Fibroblast of skin of left quadriceps (primary cell): Measurements from ENCODE around the gene TNS2.
A peak's percentile ranks its signal among the peaks of the same experiment; 100 is the strongest.

ENCODE experiments used
- DNase-seq, 2 experiments: peaks; one replicate each; pipeline ENCODE4 v3.0.0-alpha.2; 2013; ENCODE audit warnings: low read depth in 2 of 2

TNS2 gene

GRCh38 chr12:53056296-53056695, 6.4 kb downstream of the TNS2 start:
- DNase-seq = no peak

- no peak for DNase-seq
Observed at GRCh38 chr12:53056901-53057300, 7.0 kb downstream of the TNS2 start.

DNA sequence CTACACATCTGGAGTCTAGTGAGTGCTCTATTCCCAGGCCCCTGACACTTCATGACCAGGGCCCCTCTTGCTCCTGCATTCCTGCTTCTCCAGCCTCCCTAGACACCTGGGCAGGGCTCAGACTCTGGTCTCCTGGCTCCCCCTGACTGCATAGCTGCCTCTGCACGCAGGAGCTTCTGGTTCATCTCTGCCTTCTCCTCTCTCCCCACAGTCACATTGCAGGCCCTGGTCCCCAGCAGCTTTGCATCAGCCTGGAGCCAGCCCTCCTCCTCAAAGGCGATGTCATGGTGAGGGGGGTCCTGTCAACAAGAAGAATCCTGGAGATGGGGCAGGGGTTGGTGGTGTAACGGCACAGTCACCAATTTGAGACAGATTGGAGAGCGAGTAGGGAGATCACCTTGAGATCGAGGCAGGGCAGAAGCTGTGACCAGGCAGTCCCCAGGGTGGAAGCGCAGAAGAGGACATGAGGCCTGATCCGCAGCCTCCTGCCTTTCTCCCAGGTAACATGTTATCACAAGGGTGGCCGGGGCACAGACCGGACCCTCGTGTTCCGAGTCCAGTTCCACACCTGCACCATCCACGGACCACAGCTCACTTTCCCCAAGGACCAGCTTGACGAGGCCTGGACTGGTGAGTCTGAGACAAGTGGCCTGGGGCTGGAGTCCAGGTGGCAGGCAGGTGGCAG, 8.1 kb downstream of the TNS2 start:
- DNase-seq = no peak

DNA sequence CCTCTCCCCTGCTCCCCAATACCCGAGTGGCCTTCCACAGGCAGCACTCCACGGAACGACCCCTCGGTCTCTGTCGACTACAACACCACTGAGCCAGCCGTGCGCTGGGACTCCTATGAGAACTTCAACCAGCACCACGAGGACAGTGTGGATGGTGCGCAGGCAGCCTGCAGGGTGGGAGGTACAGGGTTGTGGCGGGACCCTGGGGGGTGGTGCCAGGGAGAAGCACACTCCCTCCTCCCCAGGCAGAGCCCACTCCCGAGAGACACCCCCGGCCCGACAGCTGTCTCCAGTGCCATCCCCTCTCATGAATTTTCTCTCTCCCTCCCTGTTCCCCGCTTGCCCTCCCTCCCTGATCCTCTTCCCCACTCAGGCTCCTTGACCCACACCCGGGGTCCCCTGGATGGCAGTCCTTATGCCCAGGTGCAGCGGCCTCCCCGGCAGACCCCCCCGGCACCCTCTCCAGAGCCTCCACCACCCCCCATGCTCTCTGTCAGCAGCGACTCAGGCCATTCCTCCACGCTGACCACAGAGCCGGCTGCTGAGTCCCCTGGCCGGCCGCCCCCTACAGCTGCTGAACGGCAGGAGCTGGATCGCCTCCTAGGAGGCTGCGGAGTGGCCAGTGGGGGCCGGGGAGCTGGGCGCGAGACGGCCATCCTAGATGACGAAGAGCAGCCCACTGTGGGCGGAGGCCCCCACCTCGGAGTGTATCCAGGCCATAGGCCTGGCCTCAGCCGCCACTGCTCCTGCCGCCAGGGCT, 9.0 kb downstream of the TNS2 start:
- no peak for DNase-seq

DNA sequence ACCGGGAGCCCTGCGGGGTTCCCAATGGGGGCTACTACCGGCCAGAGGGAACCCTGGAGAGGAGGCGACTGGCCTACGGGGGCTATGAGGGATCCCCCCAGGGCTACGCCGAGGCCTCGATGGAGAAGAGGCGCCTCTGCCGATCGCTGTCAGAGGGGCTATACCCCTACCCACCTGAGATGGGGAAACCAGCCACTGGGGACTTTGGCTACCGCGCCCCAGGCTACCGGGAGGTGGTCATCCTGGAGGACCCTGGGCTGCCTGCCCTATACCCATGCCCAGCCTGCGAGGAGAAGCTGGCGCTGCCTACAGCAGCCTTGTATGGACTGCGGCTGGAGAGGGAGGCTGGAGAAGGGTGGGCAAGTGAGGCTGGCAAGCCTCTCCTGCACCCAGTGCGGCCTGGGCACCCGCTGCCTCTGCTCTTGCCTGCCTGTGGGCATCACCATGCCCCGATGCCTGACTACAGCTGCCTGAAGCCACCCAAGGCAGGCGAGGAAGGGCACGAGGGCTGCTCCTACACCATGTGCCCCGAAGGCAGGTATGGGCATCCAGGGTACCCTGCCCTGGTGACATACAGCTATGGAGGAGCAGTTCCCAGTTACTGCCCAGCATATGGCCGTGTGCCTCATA, 9.7 kb downstream of the TNS2 start:
- DNase-seq = no peak

- no peak for DNase-seq
Observed at GRCh38 chr12:53060064-53060720, 10.3 kb downstream of the TNS2 start.

- no peak for DNase-seq
Observed at GRCh38 chr12:53060721-53061276, 10.9 kb downstream of the TNS2 start.

GRCh38 chr12:53061404-53062010, 11.6 kb downstream of the TNS2 start:
- DNase-seq = no peak

- no peak for DNase-seq
Observed at GRCh38 chr12:53062011-53062961, 12.4 kb downstream of the TNS2 start.

DNA sequence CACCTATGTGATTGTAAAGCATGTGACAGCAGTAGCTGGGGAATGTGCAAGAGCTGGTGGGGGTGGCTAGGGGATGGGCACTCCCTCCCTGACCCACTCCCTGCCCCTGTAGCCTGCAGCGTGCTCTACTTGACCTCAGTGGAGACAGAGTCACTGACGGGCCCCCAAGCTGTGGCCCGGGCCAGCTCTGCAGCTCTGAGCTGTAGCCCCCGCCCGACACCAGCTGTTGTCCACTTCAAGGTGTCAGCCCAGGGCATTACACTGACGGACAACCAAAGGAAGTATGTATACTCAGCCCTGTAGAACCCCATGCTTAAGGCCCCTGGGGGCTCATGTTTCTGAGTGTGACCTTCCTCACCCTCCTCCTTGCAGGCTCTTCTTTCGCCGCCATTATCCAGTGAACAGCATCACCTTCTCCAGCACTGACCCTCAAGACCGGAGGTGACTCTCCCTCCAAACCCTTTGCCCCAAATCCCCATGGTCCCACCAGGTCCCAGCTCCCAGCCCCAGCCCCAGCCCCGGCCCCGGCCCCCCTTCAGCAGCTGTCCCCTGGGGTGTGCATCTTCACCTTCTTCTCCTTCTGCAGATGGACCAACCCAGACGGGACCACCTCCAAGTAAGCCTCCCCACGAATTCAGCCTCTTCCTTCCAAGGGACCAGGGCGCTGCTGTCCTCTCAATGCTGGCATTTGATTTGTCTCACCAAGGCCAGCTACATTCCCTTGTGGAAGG, 13.3 kb downstream of the TNS2 start:
- no peak for DNase-seq

- no peak for DNase-seq
Observed at GRCh38 chr12:53063708-53064612, 14.1 kb downstream of the TNS2 start.

GRCh38 chr12:53064613-53065436, 15.0 kb downstream of the TNS2 start:
- DNase-seq = no peak

- DNase-seq = no peak
Observed at GRCh38 chr12:53065470-53065869, 15.6 kb downstream of the TNS2 start.

GRCh38 chr12:53065975-53066931, 16.4 kb downstream of the TNS2 start:
- DNase-seq = peak in 1 of 2 experiments; percentile 62

GRCh38 chr12:53067074-53067992, 17.5 kb downstream of the TNS2 start:
- DNase-seq = no peak
